HL-60 (cell line): ENCODE measurements around the gene LAX1.

Source experiments
- GABPA ChIP-seq: IDR thresholded peaks from 2 replicates; pipeline ENCODE4 v1.6.1; 2012; ENCODE audit warnings: low read depth
- POLR2AphosphoS5 ChIP-seq: IDR thresholded peaks from 2 replicates; pipeline ENCODE4 v1.6.1; 2012; ENCODE audit warnings: low read depth
- SPI1 ChIP-seq: IDR thresholded peaks from 2 replicates; pipeline ENCODE4 v1.6.1; 2012; ENCODE audit warnings: low read depth, mild to moderate bottlenecking, borderline replicate concordance
- TF ChIP-seq, protein P1 (sequence below): IDR thresholded peaks from one replicate; pipeline ENCODE4 v1.5.1; 2011; ENCODE audit warnings: low read length, control low read depth, inconsistent platforms; ENCODE audit not compliant: insufficient read depth
- TF ChIP-seq, protein P2 (sequence below): IDR thresholded peaks from 2 replicates; pipeline ENCODE4 v1.6.1; 2012; ENCODE audit warnings: low read depth; ENCODE audit not compliant: insufficient replicate concordance

DNA sequence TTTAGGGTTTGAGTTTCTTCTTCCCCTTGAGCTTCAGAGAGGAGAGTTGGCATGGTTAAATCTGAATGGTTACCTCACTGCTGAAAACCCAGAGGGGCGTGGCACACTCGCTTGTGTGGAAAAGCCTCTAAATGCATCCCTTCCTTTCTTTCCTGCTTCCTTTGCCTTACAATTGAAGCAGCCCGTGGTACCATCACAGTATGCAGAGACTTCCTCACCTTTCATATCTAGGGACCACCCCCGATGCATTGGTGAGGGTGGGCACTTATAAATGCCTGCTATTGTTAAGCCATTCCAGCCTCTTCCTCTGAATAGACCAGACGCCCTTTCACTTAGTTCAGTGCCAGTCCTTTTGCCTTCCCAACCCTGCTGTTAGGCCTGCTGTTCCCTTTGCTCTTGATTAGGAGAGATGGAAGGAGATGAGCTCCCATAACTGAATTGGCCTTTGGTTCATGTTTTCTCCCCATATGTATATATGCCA is 21.9 kb upstream of the LAX1 start:
- TF ChIP-seq, protein P1, sequence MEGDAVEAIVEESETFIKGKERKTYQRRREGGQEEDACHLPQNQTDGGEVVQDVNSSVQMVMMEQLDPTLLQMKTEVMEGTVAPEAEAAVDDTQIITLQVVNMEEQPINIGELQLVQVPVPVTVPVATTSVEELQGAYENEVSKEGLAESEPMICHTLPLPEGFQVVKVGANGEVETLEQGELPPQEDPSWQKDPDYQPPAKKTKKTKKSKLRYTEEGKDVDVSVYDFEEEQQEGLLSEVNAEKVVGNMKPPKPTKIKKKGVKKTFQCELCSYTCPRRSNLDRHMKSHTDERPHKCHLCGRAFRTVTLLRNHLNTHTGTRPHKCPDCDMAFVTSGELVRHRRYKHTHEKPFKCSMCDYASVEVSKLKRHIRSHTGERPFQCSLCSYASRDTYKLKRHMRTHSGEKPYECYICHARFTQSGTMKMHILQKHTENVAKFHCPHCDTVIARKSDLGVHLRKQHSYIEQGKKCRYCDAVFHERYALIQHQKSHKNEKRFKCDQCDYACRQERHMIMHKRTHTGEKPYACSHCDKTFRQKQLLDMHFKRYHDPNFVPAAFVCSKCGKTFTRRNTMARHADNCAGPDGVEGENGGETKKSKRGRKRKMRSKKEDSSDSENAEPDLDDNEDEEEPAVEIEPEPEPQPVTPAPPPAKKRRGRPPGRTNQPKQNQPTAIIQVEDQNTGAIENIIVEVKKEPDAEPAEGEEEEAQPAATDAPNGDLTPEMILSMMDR, result no peak
- TF ChIP-seq POLR2AphosphoS5 (no peak), SPI1 (no peak), GABPA (no peak)
- TF ChIP-seq, protein P2, sequence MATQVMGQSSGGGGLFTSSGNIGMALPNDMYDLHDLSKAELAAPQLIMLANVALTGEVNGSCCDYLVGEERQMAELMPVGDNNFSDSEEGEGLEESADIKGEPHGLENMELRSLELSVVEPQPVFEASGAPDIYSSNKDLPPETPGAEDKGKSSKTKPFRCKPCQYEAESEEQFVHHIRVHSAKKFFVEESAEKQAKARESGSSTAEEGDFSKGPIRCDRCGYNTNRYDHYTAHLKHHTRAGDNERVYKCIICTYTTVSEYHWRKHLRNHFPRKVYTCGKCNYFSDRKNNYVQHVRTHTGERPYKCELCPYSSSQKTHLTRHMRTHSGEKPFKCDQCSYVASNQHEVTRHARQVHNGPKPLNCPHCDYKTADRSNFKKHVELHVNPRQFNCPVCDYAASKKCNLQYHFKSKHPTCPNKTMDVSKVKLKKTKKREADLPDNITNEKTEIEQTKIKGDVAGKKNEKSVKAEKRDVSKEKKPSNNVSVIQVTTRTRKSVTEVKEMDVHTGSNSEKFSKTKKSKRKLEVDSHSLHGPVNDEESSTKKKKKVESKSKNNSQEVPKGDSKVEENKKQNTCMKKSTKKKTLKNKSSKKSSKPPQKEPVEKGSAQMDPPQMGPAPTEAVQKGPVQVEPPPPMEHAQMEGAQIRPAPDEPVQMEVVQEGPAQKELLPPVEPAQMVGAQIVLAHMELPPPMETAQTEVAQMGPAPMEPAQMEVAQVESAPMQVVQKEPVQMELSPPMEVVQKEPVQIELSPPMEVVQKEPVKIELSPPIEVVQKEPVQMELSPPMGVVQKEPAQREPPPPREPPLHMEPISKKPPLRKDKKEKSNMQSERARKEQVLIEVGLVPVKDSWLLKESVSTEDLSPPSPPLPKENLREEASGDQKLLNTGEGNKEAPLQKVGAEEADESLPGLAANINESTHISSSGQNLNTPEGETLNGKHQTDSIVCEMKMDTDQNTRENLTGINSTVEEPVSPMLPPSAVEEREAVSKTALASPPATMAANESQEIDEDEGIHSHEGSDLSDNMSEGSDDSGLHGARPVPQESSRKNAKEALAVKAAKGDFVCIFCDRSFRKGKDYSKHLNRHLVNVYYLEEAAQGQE, result no peak
